Chondrocyte (in vitro differentiated cells): Measurements from ENCODE around the gene HDGF. TPM values are rescaled to one million over a fixed set of nuclear protein-coding genes. Genes with fewer than 3 reads are reported as not detected.

ENCODE experiments used
- DNase-seq: peaks from one replicate; pipeline ENCODE4 v3.0.0; 2021; ENCODE audit warnings: mixed read lengths, low spot score
- H3K27ac Mint-ChIP-seq: one replicate; pipeline ENCODE4 v1.8.0; 2021; ENCODE audit warnings: mild to moderate bottlenecking, moderate library complexity, mixed read lengths; ENCODE audit not compliant: unreplicated experiment
- H3K27me3 Mint-ChIP-seq: 2 replicates; pipeline ENCODE4 v1.8.0; 2021; ENCODE audit warnings: low read depth, mixed read lengths
- H3K36me3 Mint-ChIP-seq: 2 replicates; pipeline ENCODE4 v1.8.0; 2021; ENCODE audit warnings: low read depth, mixed read lengths
- H3K4me1 Mint-ChIP-seq: 2 replicates; pipeline ENCODE4 v1.8.0; 2021; ENCODE audit warnings: low read depth, mild to moderate bottlenecking, mixed read lengths
- H3K4me3 Mint-ChIP-seq: one replicate; pipeline ENCODE4 v1.8.0; 2021; ENCODE audit warnings: mild to moderate bottlenecking, moderate library complexity, mixed read lengths; ENCODE audit not compliant: unreplicated experiment
- H3K9me3 Mint-ChIP-seq: 2 replicates; pipeline ENCODE4 v1.8.0; 2021; ENCODE audit warnings: low read depth, mixed read lengths
- total RNA-seq: library from RNA; stranded (reverse); gene quantifications from 3 replicates; pipeline ENCODE4 v1.2.1, GENCODE V29; 2021
- TF ChIP-seq, protein P1 (sequence below): fragments of 200-600 bp; sonication (generic); IDR thresholded peaks from 2 replicates; pipeline ENCODE4 v1.5.0; 2021; ENCODE audit warnings: antibody characterized with exemption, mild to moderate bottlenecking, moderate library complexity

Gene HDGF
- total RNA-seq, 1 donor from 2014 or later, result 136 TPM

DNA sequence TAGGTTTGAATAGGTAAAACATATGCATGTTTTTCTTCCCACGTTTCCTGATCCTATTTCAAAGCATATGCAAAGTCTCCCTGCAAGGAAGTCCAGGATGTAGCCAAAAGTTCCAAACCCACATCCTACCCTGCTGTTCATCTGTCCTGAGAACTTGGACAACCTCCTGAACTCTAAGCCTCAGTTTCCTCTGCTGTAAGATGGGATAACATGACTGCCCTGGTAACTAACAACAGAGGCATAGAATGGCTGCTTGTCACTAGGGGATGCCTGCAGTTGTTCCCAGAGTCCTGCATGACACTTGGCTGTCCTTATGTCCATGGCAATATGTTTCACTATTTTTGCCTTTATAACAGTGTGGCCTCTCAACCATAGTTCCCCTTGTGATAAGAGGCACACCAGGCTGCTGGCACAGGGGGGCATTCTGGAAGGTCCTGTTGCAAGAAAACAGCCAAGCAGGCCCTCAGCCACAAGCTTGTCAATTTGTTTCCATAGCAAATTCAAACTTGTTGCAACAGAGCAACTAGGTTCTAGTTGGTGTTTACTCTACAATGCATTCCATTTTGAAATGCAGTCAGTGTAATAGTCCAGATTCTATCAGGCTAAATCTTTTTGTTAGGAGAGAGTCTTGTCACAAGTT lies 1.5 kb upstream of the HDGF start:
- Mint-ChIP-seq H3K36me3 (no peaks in the 10 kb centered on the region), H3K4me1 (peaks cover 38% of the 10 kb centered on the region), H3K4me3 (peak overlapping the region; percentile 92), H3K27me3 (no peaks in the 10 kb centered on the region), H3K27ac (peak overlapping the region; percentile 14), H3K9me3 (no peaks in the 10 kb centered on the region)
- TF ChIP-seq, protein P1, sequence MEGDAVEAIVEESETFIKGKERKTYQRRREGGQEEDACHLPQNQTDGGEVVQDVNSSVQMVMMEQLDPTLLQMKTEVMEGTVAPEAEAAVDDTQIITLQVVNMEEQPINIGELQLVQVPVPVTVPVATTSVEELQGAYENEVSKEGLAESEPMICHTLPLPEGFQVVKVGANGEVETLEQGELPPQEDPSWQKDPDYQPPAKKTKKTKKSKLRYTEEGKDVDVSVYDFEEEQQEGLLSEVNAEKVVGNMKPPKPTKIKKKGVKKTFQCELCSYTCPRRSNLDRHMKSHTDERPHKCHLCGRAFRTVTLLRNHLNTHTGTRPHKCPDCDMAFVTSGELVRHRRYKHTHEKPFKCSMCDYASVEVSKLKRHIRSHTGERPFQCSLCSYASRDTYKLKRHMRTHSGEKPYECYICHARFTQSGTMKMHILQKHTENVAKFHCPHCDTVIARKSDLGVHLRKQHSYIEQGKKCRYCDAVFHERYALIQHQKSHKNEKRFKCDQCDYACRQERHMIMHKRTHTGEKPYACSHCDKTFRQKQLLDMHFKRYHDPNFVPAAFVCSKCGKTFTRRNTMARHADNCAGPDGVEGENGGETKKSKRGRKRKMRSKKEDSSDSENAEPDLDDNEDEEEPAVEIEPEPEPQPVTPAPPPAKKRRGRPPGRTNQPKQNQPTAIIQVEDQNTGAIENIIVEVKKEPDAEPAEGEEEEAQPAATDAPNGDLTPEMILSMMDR, result no peak
- peak; percentile 15 for DNase-seq

DNA sequence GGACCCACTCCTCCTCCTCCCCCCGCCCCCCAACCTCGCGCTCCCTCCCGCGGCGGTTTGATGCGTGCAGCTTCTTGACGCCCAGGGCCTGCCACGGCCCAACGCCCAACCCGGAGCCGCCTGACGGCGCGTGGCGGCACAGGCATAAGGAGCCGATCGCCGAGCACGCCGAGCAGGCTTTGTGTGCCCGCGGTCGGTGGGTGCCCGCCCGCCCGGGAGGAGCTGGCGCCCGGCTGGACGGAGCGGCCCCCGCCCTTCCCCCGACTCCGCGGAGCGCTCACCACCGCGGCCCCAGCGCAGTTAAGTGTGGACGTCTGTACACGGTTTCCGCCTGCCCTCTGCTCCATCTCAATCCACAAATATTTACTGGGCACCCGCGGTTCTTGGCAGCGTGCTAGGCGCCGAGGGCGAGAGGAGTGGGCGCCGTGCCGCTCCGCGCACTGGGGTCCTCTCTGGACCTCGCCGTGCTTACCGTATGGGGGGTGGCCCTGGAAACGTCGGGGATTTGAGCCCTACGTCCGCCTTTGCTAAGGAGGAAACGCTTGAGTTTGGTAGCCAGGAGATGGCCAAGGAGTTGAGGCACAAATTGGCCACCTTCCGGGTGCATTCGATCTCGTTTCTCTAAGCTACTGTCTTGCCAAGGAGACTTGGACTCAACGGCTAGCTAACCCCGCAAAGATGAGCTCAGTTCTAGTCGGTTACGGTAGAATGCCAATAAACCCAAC lies 444 bp upstream of the HDGF start:
- peak overlapping the region; percentile 83 for H3K27ac Mint-ChIP-seq
- no peaks in the 10 kb centered on the region for H3K9me3 Mint-ChIP-seq
- TF ChIP-seq, protein P1, result no peak
- peak; percentile 99 for DNase-seq
- peak overlapping the region; percentile 92 for H3K4me3 Mint-ChIP-seq
- H3K27me3 Mint-ChIP-seq, result no peaks in the 10 kb centered on the region
- peaks cover 46% of the 10 kb centered on the region for H3K4me1 Mint-ChIP-seq
- H3K36me3 Mint-ChIP-seq, result no peaks in the 10 kb centered on the region

DNA sequence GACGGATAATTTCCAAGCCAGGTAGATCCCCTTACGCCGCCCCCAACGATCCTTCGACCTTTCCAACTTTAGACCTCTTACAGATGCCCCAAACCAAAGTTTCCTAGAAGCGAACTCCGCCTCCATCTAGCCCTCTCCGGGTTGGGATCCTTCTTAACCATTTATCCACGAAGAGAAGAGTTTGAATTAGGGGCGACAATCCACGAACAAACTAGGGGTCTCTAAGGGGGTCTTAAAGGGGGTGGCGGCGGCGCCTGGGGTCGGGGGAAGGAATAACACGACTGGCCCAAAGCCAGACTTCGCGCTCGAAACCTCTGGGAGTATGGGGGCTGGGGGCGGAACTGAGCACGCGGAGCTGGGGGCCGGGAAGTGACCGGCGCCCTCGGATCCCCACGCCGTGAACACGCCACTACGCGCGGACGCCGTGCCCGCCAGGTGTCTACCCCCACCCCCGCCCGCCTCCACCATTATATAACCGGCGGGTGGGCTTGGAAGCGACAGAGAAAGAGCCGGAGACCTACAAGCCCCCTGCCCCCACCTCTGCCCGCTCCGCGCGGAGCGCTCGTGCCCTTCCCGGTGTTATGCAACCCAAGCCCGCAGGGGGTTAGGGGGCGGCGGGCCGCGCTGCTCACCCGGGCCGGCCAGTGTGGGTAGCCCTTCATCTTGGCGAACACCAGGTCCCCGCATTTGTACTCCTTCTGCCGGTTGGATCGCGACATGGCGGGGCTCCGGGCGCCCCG lies 594 bp downstream of the HDGF start:
- DNase-seq, result peak; percentile 88
- Mint-ChIP-seq H3K4me3 (peak overlapping the region; percentile 79), H3K4me1 (peaks cover 57% of the 10 kb centered on the region)

DNA sequence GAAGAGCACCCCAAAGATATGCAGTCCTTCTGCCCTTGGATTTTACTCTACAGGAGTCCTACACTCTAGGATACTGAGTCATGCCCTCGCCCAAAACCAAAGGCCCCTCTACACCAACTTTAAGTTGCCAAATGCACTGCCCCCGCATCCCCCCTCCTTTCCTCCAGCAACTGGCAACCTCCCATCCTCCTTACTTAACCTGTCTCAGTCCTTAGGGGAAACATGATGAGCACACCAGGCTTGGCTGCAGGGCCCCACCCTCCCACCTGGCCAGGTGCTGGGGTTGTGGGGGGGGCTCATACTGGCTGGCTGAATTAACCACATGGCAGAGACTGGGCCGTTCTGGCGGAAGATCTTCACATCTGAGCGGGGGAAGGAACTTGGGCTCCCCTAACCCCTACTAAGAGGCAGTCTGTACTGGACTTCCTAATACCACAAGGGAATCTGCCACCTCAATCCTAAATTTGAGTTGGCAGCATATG lies 1.2 kb downstream of the HDGF start:
- Mint-ChIP-seq H3K9me3 (no peaks in the 10 kb centered on the region), H3K4me1 (peaks cover 63% of the 10 kb centered on the region), H3K27ac (peak overlapping the region; percentile 99), H3K4me3 (peak overlapping the region; percentile 79), H3K36me3 (peaks cover 2% of the 10 kb centered on the region), H3K27me3 (no peaks in the 10 kb centered on the region)
- DNase-seq, result peak; percentile 28
- TF ChIP-seq, protein P1, result no peak

More for the DNA sequence above, 594 bp downstream of the HDGF start:
- no peaks in the 10 kb centered on the region for H3K27me3 Mint-ChIP-seq
- H3K36me3 Mint-ChIP-seq, result no peaks in the 10 kb centered on the region
- no peaks in the 10 kb centered on the region for H3K9me3 Mint-ChIP-seq
- TF ChIP-seq, protein P1, result peak; percentile 28
- peak overlapping the region; percentile 99 for H3K27ac Mint-ChIP-seq
